Measurements from ENCODE around the gene RTEL1. TPM values are rescaled to one million over a fixed set of nuclear protein-coding genes. Genes with fewer than 3 reads are reported as not detected.

Gene RTEL1
- total and polyA plus RNA-seq, 2 experiments from 2014 or later = 14.0 to 18.2 TPM

GRCh38 chr20:63617876-63618265 is 40.2 kb upstream of the RTEL1 start:
- Histone ChIP-seq H2AFZ (no peak overlapping the region), H3K4me2 (no peak overlapping the region), H3K4me3 (no peak overlapping the region), H3K9me3 (ENCODE audit: low read depth) (no peaks in the 10 kb centered on the region), H3K36me3 (replicated peaks; ENCODE audit: insufficient read depth, low read depth) (no peaks in the 10 kb centered on the region), H3K79me2 (peaks cover 47% of the 10 kb centered on the region), H3K27ac (no peak overlapping the region), H3K27me3 (no peaks in the 10 kb centered on the region), H3K9me2 (replicated peaks; ENCODE audit: insufficient read depth) (no peaks in the 10 kb centered on the region), H4K20me1 (ENCODE audit: insufficient read depth, poor library complexity, severe bottlenecking) (peaks cover 4% of the 10 kb centered on the region), H3K4me1 (ENCODE audit: insufficient read depth) (no peaks in the 10 kb centered on the region)
- TF ChIP-seq, protein P1, sequence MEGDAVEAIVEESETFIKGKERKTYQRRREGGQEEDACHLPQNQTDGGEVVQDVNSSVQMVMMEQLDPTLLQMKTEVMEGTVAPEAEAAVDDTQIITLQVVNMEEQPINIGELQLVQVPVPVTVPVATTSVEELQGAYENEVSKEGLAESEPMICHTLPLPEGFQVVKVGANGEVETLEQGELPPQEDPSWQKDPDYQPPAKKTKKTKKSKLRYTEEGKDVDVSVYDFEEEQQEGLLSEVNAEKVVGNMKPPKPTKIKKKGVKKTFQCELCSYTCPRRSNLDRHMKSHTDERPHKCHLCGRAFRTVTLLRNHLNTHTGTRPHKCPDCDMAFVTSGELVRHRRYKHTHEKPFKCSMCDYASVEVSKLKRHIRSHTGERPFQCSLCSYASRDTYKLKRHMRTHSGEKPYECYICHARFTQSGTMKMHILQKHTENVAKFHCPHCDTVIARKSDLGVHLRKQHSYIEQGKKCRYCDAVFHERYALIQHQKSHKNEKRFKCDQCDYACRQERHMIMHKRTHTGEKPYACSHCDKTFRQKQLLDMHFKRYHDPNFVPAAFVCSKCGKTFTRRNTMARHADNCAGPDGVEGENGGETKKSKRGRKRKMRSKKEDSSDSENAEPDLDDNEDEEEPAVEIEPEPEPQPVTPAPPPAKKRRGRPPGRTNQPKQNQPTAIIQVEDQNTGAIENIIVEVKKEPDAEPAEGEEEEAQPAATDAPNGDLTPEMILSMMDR (IDR thresholded peaks at IDR 0.05; ENCODE audit: poor library complexity) = no peak
- TF ChIP-seq EZH2phosphoT487 (IDR thresholded peaks at IDR 0.05; ENCODE audit: low read depth, severe bottlenecking, unreplicated experiment) (no peak), EZH2 (IDR thresholded peaks at IDR 0.05; ENCODE audit: borderline replicate concordance) (no peak)
- no peak for DNase-seq (ENCODE audit: low spot score)
- 100% methylated on average over 8 of the region's 8 CpGs for WGBS (ENCODE audit: low lambda C conversion rate, missing lambda C conversion rate)

GRCh38 chr20:63618291-63618980 is 39.7 kb upstream of the RTEL1 start:
- Histone ChIP-seq H4K20me1 (ENCODE audit: insufficient read depth, poor library complexity, severe bottlenecking) (peaks cover 4% of the 10 kb centered on the region), H3K9me3 (ENCODE audit: low read depth) (no peaks in the 10 kb centered on the region), H2AFZ (no peak overlapping the region), H3K36me3 (replicated peaks; ENCODE audit: insufficient read depth, low read depth) (no peaks in the 10 kb centered on the region), H3K4me1 (ENCODE audit: insufficient read depth) (no peaks in the 10 kb centered on the region), H3K4me2 (no peak overlapping the region), H3K4me3 (no peak overlapping the region), H3K27ac (no peak overlapping the region), H3K9me2 (replicated peaks; ENCODE audit: insufficient read depth) (no peaks in the 10 kb centered on the region), H3K27me3 (no peaks in the 10 kb centered on the region), H3K79me2 (peaks cover 49% of the 10 kb centered on the region)
- TF ChIP-seq EZH2 (IDR thresholded peaks at IDR 0.05; ENCODE audit: borderline replicate concordance) (no peak), EZH2phosphoT487 (IDR thresholded peaks at IDR 0.05; ENCODE audit: low read depth, severe bottlenecking, unreplicated experiment) (no peak)
- TF ChIP-seq, protein P1 (IDR thresholded peaks at IDR 0.05; ENCODE audit: poor library complexity) = no peak
- WGBS (ENCODE audit: low lambda C conversion rate, missing lambda C conversion rate) = 96% methylated on average over 11 of the region's 11 CpGs
- DNase-seq (ENCODE audit: low spot score) = no peak

GRCh38 chr20:63619086-63619485 is 39.0 kb upstream of the RTEL1 start:
- H3K36me3 ChIP-seq (replicated peaks; ENCODE audit: insufficient read depth, low read depth) = no peaks in the 10 kb centered on the region
- 96% methylated on average over 15 of the region's 16 CpGs for WGBS (ENCODE audit: low lambda C conversion rate, missing lambda C conversion rate)
- no peak overlapping the region for H3K4me3 ChIP-seq
- H3K27me3 ChIP-seq = no peaks in the 10 kb centered on the region
- H3K79me2 ChIP-seq = peaks cover 52% of the 10 kb centered on the region
- H3K4me1 ChIP-seq (ENCODE audit: insufficient read depth) = no peaks in the 10 kb centered on the region
- no peaks in the 10 kb centered on the region for H3K9me3 ChIP-seq (ENCODE audit: low read depth)
- peaks cover 4% of the 10 kb centered on the region for H4K20me1 ChIP-seq (ENCODE audit: insufficient read depth, poor library complexity, severe bottlenecking)
- no peak overlapping the region for H3K4me2 ChIP-seq
- TF ChIP-seq, protein P1 (IDR thresholded peaks at IDR 0.05; ENCODE audit: poor library complexity) = no peak
- no peak for TF ChIP-seq EZH2 (IDR thresholded peaks at IDR 0.05; ENCODE audit: borderline replicate concordance)
- TF ChIP-seq EZH2phosphoT487 (IDR thresholded peaks at IDR 0.05; ENCODE audit: low read depth, severe bottlenecking, unreplicated experiment) = no peak
- no peak overlapping the region for H3K27ac ChIP-seq
- no peak overlapping the region for H2AFZ ChIP-seq
- no peaks in the 10 kb centered on the region for H3K9me2 ChIP-seq (replicated peaks; ENCODE audit: insufficient read depth)
- DNase-seq (ENCODE audit: low spot score) = no peak
